ENCODE results near the gene DCUN1D5. TPM values are rescaled to one million over a fixed set of nuclear protein-coding genes. Genes with fewer than 3 reads are reported as not detected.

DCUN1D5 gene
- total RNA-seq, 1 donor from 2014 or later = 83.5 TPM

GRCh38 chr11:103024086-103024485, 67.9 kb downstream of the DCUN1D5 start:
- TF ChIP-seq, protein P1, sequence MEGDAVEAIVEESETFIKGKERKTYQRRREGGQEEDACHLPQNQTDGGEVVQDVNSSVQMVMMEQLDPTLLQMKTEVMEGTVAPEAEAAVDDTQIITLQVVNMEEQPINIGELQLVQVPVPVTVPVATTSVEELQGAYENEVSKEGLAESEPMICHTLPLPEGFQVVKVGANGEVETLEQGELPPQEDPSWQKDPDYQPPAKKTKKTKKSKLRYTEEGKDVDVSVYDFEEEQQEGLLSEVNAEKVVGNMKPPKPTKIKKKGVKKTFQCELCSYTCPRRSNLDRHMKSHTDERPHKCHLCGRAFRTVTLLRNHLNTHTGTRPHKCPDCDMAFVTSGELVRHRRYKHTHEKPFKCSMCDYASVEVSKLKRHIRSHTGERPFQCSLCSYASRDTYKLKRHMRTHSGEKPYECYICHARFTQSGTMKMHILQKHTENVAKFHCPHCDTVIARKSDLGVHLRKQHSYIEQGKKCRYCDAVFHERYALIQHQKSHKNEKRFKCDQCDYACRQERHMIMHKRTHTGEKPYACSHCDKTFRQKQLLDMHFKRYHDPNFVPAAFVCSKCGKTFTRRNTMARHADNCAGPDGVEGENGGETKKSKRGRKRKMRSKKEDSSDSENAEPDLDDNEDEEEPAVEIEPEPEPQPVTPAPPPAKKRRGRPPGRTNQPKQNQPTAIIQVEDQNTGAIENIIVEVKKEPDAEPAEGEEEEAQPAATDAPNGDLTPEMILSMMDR (IDR thresholded peaks at IDR 0.05; ENCODE audit: insufficient read depth, low read length, poor library complexity, severe bottlenecking) = no peak
- Histone ChIP-seq H3K27me3 (ENCODE audit: control insufficient read depth, insufficient read depth, low read length) (no peaks in the 10 kb centered on the region), H3K36me3 (ENCODE audit: control insufficient read depth, insufficient read depth, low read length) (no peaks in the 10 kb centered on the region), H3K4me3 (ENCODE audit: low read depth, low read length) (no peak overlapping the region)
- no peak for DNase-seq (ENCODE audit: low read depth)

GRCh38 chr11:103016031-103016430, 75.9 kb downstream of the DCUN1D5 start:
- Histone ChIP-seq H3K4me3 (ENCODE audit: low read depth, low read length) (no peak overlapping the region), H3K27me3 (ENCODE audit: control insufficient read depth, insufficient read depth, low read length) (no peaks in the 10 kb centered on the region), H3K36me3 (ENCODE audit: control insufficient read depth, insufficient read depth, low read length) (no peaks in the 10 kb centered on the region)
- TF ChIP-seq, protein P1 (IDR thresholded peaks at IDR 0.05; ENCODE audit: insufficient read depth, low read length, poor library complexity, severe bottlenecking) = no peak
- DNase-seq (ENCODE audit: low read depth) = peak; percentile 49

GRCh38 chr11:103013421-103013820, 78.5 kb downstream of the DCUN1D5 start:
- no peak for DNase-seq (ENCODE audit: low read depth)
- TF ChIP-seq, protein P1 (IDR thresholded peaks at IDR 0.05; ENCODE audit: insufficient read depth, low read length, poor library complexity, severe bottlenecking) = no peak
- no peaks in the 10 kb centered on the region for H3K27me3 ChIP-seq (ENCODE audit: control insufficient read depth, insufficient read depth, low read length)
- no peaks in the 10 kb centered on the region for H3K36me3 ChIP-seq (ENCODE audit: control insufficient read depth, insufficient read depth, low read length)
- H3K4me3 ChIP-seq (ENCODE audit: low read depth, low read length) = no peak overlapping the region

Other genes with a start within 250 kb of the DCUN1D5 start
- gene MMP3, start 248.6 kb downstream of the DCUN1D5 start, total RNA-seq = not detected in 2 replicates
- gene MMP12, start 217.2 kb downstream of the DCUN1D5 start, total RNA-seq = 0.07 TPM in 1 of 2 replicates, not detected in the other
- 0.13 TPM in 1 of 2 replicates, not detected in the other for gene MMP13, start 136.4 kb downstream of the DCUN1D5 start, total RNA-seq
- gene DYNC2H1, start 17.3 kb upstream of the DCUN1D5 start, total RNA-seq = 10.4 and 10.5 TPM in 2 replicates

Data from kidney epithelial cell (primary cell).